Mucosa of rectum (tissue), 2 donors: ENCODE results near the gene REX1BD.

ENCODE experiments used
- H3K27ac ChIP-seq, 2 donors: one replicate each; pipeline ENCODE4 v1.7.0; 2013; ENCODE audit warnings: inconsistent platforms in 2 of 2, low read depth in 2 of 2, low read length in 2 of 2
- H3K27me3 ChIP-seq, 2 donors: one replicate each; pipeline ENCODE4 v1.7.0; 2013; ENCODE audit warnings: low read length in 2 of 2; ENCODE audit not compliant: control insufficient read depth in 2 of 2, insufficient read depth in 2 of 2
- H3K36me3 ChIP-seq, 2 donors: one replicate each; pipeline ENCODE4 v1.7.0; 2013; ENCODE audit warnings: low read length in 2 of 2; ENCODE audit not compliant: control insufficient read depth in 2 of 2, insufficient read depth in 2 of 2
- H3K4me1 ChIP-seq, 2 donors: one replicate each; pipeline ENCODE4 v1.7.0; 2013; ENCODE audit warnings: low read length in 2 of 2, mild to moderate bottlenecking in 1 of 2; ENCODE audit not compliant: control insufficient read depth in 2 of 2, insufficient read depth in 2 of 2
- H3K4me3 ChIP-seq, 2 donors: one replicate each; pipeline ENCODE4 v1.7.0; 2013; ENCODE audit warnings: low read length in 2 of 2
- H3K9ac ChIP-seq, 2 donors: one replicate each; pipeline ENCODE4 v1.7.0; 2013; ENCODE audit warnings: low read length in 2 of 2, low read depth in 1 of 2, mild to moderate bottlenecking in 1 of 2
- H3K9me3 ChIP-seq, 2 donors: one replicate each; pipeline ENCODE4 v1.7.0; 2013; ENCODE audit warnings: low read length in 2 of 2; ENCODE audit not compliant: control insufficient read depth in 2 of 2
- donor health status: healthy.
- donor health status: Normal muscosa, but diverticular disease.

Gene REX1BD

GRCh38 chr19:18557411-18558201 is 31.0 kb upstream of the REX1BD start, which contains the start of gene KXD1:
Gene KXD1 (plus strand): TSS chr19:18557870. CDS start chr19:18562057, 4,187 bp downstream.
- peak within 1 kb of the TSS; percentile 87 to 94 for H3K27ac ChIP-seq
- peaks cover 9 to 13% of the 10 kb centered on the region in 2 donors for H3K4me1 ChIP-seq
- H3K9me3 ChIP-seq: no peaks in the 10 kb centered on the region
- peaks cover 0 to 4% of the 10 kb centered on the region in 2 donors for H3K36me3 ChIP-seq
- peak within 1 kb of the TSS; percentile 86 to 94 for H3K4me3 ChIP-seq
- no peaks in the 10 kb centered on the region for H3K27me3 ChIP-seq
- H3K9ac ChIP-seq: peak within 1 kb of the TSS; percentile 79 to 92

- Histone ChIP-seq H3K4me3 (peak overlapping the region; percentile 86 to 94), H3K27ac (peak overlapping the region; percentile 87 to 94), H3K9ac (peak overlapping the region; percentile 79 to 92), H3K27me3 (no peaks in the 10 kb centered on the region), H3K9me3 (no peaks in the 10 kb centered on the region), H3K4me1 (peaks cover 9 to 13% of the 10 kb centered on the region in 2 donors), H3K36me3 (peaks cover 0 to 7% of the 10 kb centered on the region in 2 donors)
Measured at GRCh38 chr19:18558202-18558555, 30.4 kb upstream of the REX1BD start.

- Histone ChIP-seq H3K27ac (peak overlapping the region; percentile 87 to 94), H3K36me3 (peaks cover 0 to 7% of the 10 kb centered on the region in 2 donors), H3K4me1 (peaks cover 9 to 13% of the 10 kb centered on the region in 2 donors), H3K9ac (peak overlapping the region; percentile 79 to 92), H3K27me3 (no peaks in the 10 kb centered on the region), H3K4me3 (peak overlapping the region; percentile 86 to 94), H3K9me3 (no peaks in the 10 kb centered on the region)
Measured at GRCh38 chr19:18558604-18559003, 30.0 kb upstream of the REX1BD start.

GRCh38 chr19:18559685-18560084 is 28.9 kb upstream of the REX1BD start:
- H3K36me3 ChIP-seq: peaks cover 3 to 9% of the 10 kb centered on the region in 2 donors
- peaks cover 9 to 13% of the 10 kb centered on the region in 2 donors for H3K4me1 ChIP-seq
- no peak overlapping the region for H3K4me3 ChIP-seq
- H3K27ac ChIP-seq: no peak overlapping the region
- H3K27me3 ChIP-seq: no peaks in the 10 kb centered on the region
- H3K9me3 ChIP-seq: no peaks in the 10 kb centered on the region
- no peak overlapping the region for H3K9ac ChIP-seq

- Histone ChIP-seq H3K36me3 (peaks cover 9 to 23% of the 10 kb centered on the region in 2 donors), H3K4me3 (no peak overlapping the region), H3K27me3 (no peaks in the 10 kb centered on the region), H3K4me1 (peaks cover 9 to 13% of the 10 kb centered on the region in 2 donors), H3K27ac (no peak overlapping the region), H3K9ac (no peak overlapping the region), H3K9me3 (no peaks in the 10 kb centered on the region)
Measured at GRCh38 chr19:18562086-18562485, 26.5 kb upstream of the REX1BD start.

GRCh38 chr19:18566953-18567352 is 21.6 kb upstream of the REX1BD start:
- Histone ChIP-seq H3K9me3 (no peaks in the 10 kb centered on the region), H3K9ac (no peak overlapping the region), H3K4me1 (peaks cover 2 to 4% of the 10 kb centered on the region in 2 donors), H3K4me3 (no peak overlapping the region), H3K27me3 (no peaks in the 10 kb centered on the region), H3K27ac (no peak overlapping the region), H3K36me3 (peaks cover 22 to 39% of the 10 kb centered on the region in 2 donors)

- H3K27ac ChIP-seq: no peak overlapping the region
- no peaks in the 10 kb centered on the region for H3K9me3 ChIP-seq
- no peak overlapping the region for H3K4me3 ChIP-seq
- peaks cover 14 to 17% of the 10 kb centered on the region in 2 donors for H3K4me1 ChIP-seq
- peaks cover 29 to 40% of the 10 kb centered on the region in 2 donors for H3K36me3 ChIP-seq
- no peak overlapping the region for H3K9ac ChIP-seq
- H3K27me3 ChIP-seq: no peaks in the 10 kb centered on the region
Measured at GRCh38 chr19:18568367-18568766, 20.2 kb upstream of the REX1BD start.

GRCh38 chr19:18571564-18572344 is 16.8 kb upstream of the REX1BD start, which contains the start of gene UBA52:
Gene UBA52 (plus strand): TSS chr19:18571857. CDS start chr19:18573301, 1,444 bp downstream.
- Histone ChIP-seq H3K36me3 (peaks cover 47 to 48% of the 10 kb centered on the region in 2 donors), H3K9me3 (no peaks in the 10 kb centered on the region), H3K9ac (peak within 1 kb of the TSS; percentile 90 to 99), H3K4me3 (peak within 1 kb of the TSS; percentile 86 to 91), H3K4me1 (peaks cover 17 to 20% of the 10 kb centered on the region in 2 donors), H3K27ac (peak within 1 kb of the TSS; percentile 90), H3K27me3 (no peaks in the 10 kb centered on the region)

- Histone ChIP-seq H3K4me3 (no peak overlapping the region), H3K9me3 (no peaks in the 10 kb centered on the region), H3K4me1 (peaks cover 17 to 20% of the 10 kb centered on the region in 2 donors), H3K9ac (no peak overlapping the region), H3K27me3 (no peaks in the 10 kb centered on the region), H3K27ac (no peak overlapping the region), H3K36me3 (peaks cover 33 to 35% of the 10 kb centered on the region in 2 donors)
Measured at GRCh38 chr19:18574691-18575291, 13.8 kb upstream of the REX1BD start.
